ENCODE data around the gene ARHGEF28. TPM values are rescaled to one million over a fixed set of nuclear protein-coding genes. Genes with fewer than 3 reads are reported as not detected.
A peak's percentile ranks its signal among the peaks of the same experiment; 100 is the strongest.

Gene ARHGEF28
- under 1 TPM; 0.05 to 0.23 (median 0.14) TPM for total RNA-seq

DNA sequence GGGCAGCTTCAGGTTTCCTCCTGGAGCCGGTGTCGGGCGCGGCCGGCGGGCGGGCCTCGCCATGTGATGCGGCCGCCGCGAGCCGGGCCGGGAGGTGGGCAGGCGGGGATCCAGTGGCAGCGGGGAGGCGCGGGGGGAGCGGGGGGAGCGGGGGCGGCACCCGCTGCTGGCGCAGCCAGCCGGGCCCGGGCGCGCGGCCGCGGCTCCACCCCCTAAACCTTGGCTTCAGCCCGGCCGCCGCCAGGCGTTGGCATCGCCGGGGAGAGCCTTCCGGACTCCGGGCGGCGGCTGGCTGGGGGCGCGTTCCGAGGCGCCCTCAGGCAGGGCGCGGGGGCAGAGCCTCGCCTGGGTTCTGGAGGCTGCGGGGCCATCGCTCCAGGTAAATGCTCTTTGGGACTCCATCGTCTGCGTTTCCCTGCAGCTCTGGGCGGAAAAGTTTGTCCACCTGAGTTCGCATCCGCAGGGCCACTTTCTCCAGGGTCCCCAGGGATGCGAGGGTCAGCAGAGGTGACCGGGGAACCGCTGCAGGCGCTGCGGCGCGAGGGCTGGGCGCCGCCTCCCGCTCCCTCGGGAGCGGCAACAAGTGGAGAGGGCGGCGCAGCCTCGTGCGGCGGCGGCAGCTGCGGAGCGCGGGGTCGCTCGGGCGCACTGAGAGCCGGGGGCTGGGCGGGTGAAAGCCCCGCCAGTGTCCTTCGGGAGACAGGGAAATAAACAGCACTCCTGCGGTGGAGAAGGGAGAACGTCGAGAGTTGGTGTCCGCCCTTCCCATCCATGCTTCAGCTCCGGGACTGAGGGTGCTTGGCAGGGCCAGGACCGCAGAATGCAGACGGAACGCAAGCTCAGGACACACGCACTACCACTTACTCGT, at the start of gene ARHGEF28:
Gene ARHGEF28, plus strand, starts transcription at position 253 of the 868 bp plus-strand sequence. CDS start 58,656 bp downstream, outside the sequence.
- no peaks in the 10 kb centered on the region for H3K36me3 Mint-ChIP-seq (ENCODE audit: insufficient read depth)

DNA sequence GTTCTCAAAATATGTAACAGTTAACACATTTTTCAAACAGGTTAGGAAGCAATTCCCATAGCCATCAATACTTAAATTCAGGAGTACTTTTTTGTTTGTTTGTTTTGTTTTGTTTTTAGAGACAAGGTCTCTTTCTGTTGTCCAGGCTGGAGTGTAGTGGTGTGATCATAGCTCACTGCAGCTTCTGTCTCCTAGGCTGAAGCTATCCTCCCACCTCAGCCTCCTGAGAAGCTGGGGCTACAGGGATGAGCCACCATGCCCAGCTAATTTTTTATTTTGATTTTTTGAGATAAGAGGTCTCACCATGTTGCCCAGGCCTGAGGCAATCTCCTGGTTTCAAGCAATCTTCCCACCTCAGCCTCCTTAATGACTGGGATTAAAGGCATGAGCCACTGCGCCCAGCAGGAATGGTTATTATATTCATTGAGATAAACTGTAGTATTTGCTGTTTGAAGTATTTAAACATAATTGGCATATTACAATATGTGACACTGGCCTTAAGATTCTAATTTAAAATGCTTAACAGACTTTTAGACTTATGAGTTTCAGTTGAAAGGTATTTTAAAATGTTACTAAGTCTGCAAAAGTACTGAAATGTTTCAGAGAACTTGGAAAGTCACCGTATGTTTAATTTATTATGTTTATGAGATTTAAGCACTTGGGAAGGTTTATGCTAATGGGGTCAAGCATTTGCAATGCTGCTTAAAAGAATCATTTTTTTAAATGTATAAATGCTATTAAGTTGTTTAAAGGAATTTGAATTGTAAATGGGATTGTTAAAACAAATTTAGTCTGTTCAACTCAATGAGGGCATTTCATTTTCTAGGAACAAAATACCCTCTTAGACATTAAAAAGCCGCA, 43.5 kb upstream of the ARHGEF28 start:
- DNase-seq (no peak), ATAC-seq (no peak)
- Mint-ChIP-seq H3K9me3 (no peaks in the 10 kb centered on the region), H3K4me3 (no peak overlapping the region), H3K27me3 (ENCODE audit: low read depth) (no peaks in the 10 kb centered on the region), H3K4me1 (ENCODE audit: low read depth) (no peaks in the 10 kb centered on the region), H3K36me3 (ENCODE audit: insufficient read depth) (peaks cover 29% of the 10 kb centered on the region)

More for the DNA sequence above, at the start of gene ARHGEF28:
- DNase-seq (peak; percentile 4), ATAC-seq (peak; percentile 75 to 84)
- Mint-ChIP-seq H3K9me3 (no peaks in the 10 kb centered on the region), H3K27me3 (ENCODE audit: low read depth) (peaks cover 46% of the 10 kb centered on the region), H3K4me1 (ENCODE audit: low read depth) (peaks cover 3% of the 10 kb centered on the region), H3K4me3 (peak within 1 kb of the TSS; percentile 58)

GRCh38 chr5:73587923-73588322, 38.1 kb upstream of the ARHGEF28 start:
- no peaks in the 10 kb centered on the region for H3K9me3 Mint-ChIP-seq
- no peaks in the 10 kb centered on the region for H3K27me3 Mint-ChIP-seq (ENCODE audit: low read depth)
- no peaks in the 10 kb centered on the region for H3K36me3 Mint-ChIP-seq (ENCODE audit: insufficient read depth)
- H3K4me1 Mint-ChIP-seq (ENCODE audit: low read depth) = no peaks in the 10 kb centered on the region
- no peak for ATAC-seq
- H3K4me3 Mint-ChIP-seq = no peak overlapping the region
- DNase-seq = no peak

DNA sequence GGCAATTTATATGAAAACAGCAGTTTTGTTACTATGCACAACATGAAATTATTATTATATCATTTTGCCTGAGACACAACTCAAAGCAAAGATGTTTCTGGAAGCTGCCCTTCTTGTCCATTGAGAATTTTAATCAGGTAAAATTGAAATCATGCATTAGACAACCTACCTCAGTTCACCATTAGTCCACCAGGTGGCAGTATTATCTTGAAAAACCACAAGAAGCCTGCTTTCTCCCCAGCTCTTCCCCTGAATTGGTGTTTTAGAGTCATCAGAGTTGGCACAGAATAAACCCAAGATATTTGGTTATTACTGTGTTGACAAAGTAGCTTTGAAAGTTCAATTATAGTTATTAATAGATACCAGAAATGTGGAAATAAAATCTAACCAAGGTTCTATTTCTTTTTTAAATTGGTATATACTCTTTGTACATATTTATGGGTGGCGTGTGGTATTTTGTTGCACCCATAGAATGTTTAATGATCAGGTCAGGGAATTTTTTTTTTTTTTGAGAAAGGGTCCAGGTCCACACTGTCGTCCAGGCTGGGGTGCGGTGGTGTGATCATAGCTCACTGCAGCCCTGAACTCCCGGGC, 34.8 kb upstream of the ARHGEF28 start:
- peak; percentile 60 to 75 for ATAC-seq
- Mint-ChIP-seq H3K4me3 (no peak overlapping the region), H3K9me3 (no peaks in the 10 kb centered on the region), H3K4me1 (ENCODE audit: low read depth) (no peaks in the 10 kb centered on the region), H3K36me3 (ENCODE audit: insufficient read depth) (no peaks in the 10 kb centered on the region), H3K27me3 (ENCODE audit: low read depth) (no peaks in the 10 kb centered on the region)
- DNase-seq = peak; percentile 19

DNA sequence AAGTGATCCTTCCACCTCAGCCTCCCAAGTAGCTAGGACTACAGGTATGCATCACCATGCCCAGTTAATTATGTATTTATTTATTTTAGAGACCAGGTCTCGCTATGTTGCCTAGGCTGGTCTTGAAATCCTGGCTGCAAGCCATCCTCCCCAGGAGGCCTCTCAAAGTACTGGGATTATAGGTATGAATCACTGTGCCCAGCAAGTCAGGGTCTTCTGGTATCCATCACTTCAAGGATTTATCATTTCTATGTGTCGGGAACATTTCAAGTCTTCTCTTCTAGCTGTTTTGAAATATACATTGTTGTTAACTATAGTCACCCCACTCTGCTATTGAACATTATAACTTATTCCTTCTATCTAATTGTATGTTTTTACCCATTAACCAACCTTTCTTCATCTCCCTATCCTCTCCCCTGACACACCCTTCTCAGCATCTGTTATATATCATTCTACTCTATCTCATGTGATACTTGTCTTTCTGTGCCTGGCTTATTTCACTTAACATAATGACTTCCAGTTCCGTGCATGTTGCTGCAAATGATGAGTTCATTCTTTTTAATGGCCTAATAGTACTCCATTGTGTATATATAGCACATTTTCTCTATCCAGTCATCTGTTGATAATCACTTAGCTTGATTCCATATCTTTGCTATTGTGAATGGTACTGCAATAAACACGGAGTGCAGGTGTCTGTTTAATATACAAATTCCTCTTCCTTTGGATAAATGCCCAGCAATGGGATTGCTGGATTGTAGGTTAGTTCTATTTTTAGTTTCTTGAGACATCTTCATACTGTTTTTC, 34.1 kb upstream of the ARHGEF28 start:
- Mint-ChIP-seq H3K36me3 (ENCODE audit: insufficient read depth) (no peaks in the 10 kb centered on the region), H3K9me3 (no peaks in the 10 kb centered on the region), H3K27me3 (ENCODE audit: low read depth) (peaks cover 2% of the 10 kb centered on the region), H3K4me1 (ENCODE audit: low read depth) (no peaks in the 10 kb centered on the region), H3K4me3 (no peak overlapping the region)
- ATAC-seq (no peak), DNase-seq (no peak)

DNA sequence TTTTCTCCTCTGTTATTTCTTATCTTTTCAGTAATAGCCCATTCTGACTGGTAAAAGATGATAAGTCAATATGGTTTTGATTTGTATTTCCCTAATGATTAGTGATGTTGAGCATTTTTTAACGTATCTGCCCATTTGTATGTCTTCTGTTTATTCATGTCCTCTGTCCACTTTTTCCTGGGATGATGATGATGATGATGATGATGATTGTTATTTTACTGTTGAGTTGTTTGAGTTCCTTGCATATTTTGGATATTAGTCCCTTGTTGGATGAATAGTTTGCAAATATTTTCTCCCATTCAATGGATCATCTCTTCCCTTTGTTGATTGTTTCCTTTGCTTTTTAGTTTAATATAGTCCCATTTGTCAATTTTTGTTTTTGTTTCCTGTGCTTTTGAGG, 33.4 kb upstream of the ARHGEF28 start:
- Mint-ChIP-seq H3K4me1 (ENCODE audit: low read depth) (no peaks in the 10 kb centered on the region), H3K9me3 (no peaks in the 10 kb centered on the region), H3K4me3 (no peak overlapping the region), H3K27me3 (ENCODE audit: low read depth) (peaks cover 2% of the 10 kb centered on the region), H3K36me3 (ENCODE audit: insufficient read depth) (no peaks in the 10 kb centered on the region)
- no peak for ATAC-seq
- no peak for DNase-seq

DNA sequence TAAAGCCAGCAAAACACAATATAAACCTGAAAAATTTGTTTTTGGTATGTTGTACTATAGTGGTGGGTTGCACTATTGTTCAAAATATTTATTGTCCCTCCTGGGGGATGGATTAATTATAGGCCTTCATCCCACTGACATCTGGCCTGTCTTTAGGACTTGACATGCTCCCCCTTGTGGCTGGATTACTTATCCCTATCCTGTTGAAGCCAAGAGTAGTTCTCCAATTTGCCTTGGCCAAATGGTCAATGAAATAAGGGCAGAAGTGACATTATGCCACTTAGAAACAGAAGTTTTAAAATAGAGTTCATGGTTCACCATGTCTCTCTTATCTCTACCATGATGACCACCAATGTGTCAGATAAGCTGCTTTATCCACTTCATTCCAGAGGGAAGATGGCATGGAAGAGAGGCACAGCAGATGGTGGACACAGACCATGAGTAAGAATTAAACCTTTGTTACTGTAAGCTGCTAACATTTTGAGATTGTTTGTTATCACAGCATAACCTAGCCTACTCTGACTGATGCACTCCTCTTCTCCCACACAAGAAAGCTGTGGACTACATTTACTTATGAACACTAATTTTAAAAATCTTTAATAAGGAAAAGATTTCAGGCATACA, 29.2 kb upstream of the ARHGEF28 start:
- DNase-seq (no peak), ATAC-seq (no peak)
- Mint-ChIP-seq H3K4me1 (ENCODE audit: low read depth) (no peaks in the 10 kb centered on the region), H3K27me3 (ENCODE audit: low read depth) (peaks cover 8% of the 10 kb centered on the region), H3K4me3 (no peak overlapping the region), H3K9me3 (peaks cover 3% of the 10 kb centered on the region), H3K36me3 (ENCODE audit: insufficient read depth) (no peaks in the 10 kb centered on the region)

DNA sequence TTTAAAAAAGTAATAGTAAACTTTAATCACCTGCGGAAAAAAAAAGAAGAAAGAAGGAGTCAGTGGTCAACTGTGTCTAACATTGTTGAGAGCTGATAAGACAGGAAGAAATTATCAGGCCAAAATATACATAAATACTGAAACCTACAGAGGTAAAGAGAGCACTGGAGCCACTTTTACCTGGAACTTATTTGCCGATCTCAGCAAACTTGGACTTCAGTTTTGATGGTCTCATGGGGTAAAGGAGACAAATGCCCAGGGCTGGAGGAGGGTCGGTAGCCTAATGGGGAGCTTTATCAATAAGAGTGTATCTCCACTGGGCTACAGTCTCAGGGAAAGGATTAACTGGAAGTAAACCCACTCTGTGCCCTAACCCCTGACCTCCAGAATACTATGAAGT, 26.6 kb upstream of the ARHGEF28 start:
- DNase-seq = no peak
- H3K36me3 Mint-ChIP-seq (ENCODE audit: insufficient read depth) = no peaks in the 10 kb centered on the region
- H3K27me3 Mint-ChIP-seq (ENCODE audit: low read depth) = peaks cover 8% of the 10 kb centered on the region
- peaks cover 4% of the 10 kb centered on the region for H3K9me3 Mint-ChIP-seq
- no peak overlapping the region for H3K4me3 Mint-ChIP-seq
- no peaks in the 10 kb centered on the region for H3K4me1 Mint-ChIP-seq (ENCODE audit: low read depth)
- ATAC-seq = no peak

DNA sequence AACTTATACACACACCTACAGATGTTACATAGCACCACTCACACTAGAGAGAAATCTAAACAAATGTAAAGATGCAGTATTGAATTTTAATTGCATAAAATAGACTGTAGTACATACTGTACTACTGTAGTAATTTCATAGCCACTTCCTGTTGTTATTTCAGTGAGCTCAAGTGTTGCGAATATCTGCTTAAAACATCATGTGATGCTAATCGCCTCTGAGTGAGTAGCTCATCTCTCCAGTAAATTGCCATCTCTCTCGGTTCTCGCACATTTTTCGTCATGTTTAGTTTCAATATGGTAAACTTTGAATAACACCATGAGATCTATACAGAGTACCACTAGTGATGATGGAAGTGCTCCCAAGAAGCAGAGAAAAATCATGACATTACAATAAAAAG, 22.0 kb upstream of the ARHGEF28 start:
- H3K4me3 Mint-ChIP-seq = no peak overlapping the region
- no peak for ATAC-seq

DNA sequence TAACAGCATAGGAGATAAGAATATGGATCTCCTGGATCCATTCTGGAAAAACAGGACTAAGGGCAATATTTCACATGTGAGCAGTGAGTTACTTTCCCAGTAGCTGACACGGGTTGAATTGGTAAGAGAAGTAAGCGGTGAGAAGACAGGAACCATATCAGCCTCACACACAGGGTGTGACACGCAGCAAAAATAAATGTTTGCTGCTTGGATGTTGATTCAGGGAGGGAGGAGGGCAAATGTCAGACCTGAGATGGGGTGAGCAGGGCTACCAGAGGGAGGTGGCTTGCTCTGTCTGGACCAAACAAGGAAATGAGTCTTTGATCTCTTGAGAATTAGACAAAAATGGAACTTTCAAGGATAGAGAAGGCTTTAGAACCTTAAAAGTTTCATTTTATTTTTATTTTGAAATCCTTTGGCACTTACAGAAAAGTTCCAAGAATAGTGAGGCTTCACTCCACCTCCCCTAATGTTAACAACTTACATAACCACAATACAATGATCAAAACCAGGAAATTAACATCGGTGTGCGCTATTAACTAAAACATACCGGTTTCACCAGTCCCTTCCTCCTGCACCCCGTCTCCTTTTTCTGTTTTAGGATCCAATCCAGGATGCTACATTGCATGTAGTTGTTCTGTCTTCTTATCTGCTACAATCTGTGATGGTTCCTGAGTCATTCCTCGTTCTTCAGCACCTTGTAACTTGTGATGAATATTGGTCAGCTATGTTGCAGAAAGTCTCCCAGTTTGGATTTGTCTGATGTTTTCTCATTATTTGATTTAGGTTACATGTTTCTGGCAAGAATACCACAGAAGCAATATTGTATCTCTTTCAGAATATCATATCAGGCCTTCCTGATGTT, 20.5 kb upstream of the ARHGEF28 start:
- no peaks in the 10 kb centered on the region for H3K4me1 Mint-ChIP-seq (ENCODE audit: low read depth)
- H3K9me3 Mint-ChIP-seq = peaks cover 4% of the 10 kb centered on the region
- H3K4me3 Mint-ChIP-seq = no peak overlapping the region
- no peaks in the 10 kb centered on the region for H3K36me3 Mint-ChIP-seq (ENCODE audit: insufficient read depth)
- H3K27me3 Mint-ChIP-seq (ENCODE audit: low read depth) = peaks cover 10% of the 10 kb centered on the region
- DNase-seq = no peak
- no peak for ATAC-seq

More for the DNA sequence above, 22.0 kb upstream of the ARHGEF28 start:
- Mint-ChIP-seq H3K9me3 (peaks cover 4% of the 10 kb centered on the region), H3K4me1 (ENCODE audit: low read depth) (no peaks in the 10 kb centered on the region), H3K36me3 (ENCODE audit: insufficient read depth) (no peaks in the 10 kb centered on the region), H3K27me3 (ENCODE audit: low read depth) (peaks cover 7% of the 10 kb centered on the region)
- no peak for DNase-seq

DNA sequence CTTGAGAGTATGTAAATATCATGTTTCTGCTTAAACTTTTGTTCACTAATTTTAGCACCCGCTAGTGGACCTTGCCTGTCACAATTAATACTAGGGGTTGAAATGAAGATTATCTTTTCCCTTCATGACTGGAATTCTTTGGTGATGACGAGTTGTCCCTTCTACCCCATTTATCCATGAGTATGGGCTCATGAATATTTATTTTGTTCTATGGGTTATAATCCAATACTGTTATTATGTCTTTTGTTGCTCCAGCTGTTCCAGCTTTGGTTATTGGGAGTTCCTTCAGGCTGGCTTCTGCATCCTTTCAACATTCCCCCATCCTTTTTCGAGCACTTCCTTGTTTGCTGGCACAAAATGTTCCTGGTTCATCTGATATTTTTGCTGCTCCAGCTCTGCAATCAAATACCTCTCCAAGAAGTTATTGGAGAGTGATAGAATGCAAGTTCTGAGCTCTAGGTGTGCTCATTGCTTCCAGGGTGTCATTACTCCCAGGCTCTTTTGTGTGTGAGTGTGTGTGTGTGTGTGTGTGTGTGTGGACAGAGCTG, 19.7 kb upstream of the ARHGEF28 start:
- H3K4me1 Mint-ChIP-seq (ENCODE audit: low read depth) = no peaks in the 10 kb centered on the region
- DNase-seq (no peak), ATAC-seq (no peak)
- H3K4me3 Mint-ChIP-seq = no peak overlapping the region
- H3K27me3 Mint-ChIP-seq (ENCODE audit: low read depth) = peaks cover 14% of the 10 kb centered on the region
- no peaks in the 10 kb centered on the region for H3K36me3 Mint-ChIP-seq (ENCODE audit: insufficient read depth)
- H3K9me3 Mint-ChIP-seq = peaks cover 4% of the 10 kb centered on the region

DNA sequence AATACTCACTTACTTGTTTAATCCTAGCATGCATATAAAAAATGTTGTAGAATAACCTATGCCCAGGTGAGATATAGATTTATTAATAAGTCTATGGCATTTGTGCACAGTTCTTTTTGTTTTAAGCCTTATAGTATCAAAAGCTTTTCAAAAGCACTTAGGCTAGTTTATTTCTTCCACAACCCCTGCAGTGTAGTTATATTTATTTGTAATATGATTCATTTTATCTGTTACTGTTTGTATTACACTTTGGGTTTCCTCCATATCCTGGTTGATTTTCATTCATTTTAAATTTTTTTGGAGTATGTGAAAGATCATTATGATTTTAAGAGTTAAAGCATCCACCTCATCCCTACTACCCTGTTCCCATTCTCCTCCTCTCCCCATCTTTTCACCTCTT, 18.8 kb upstream of the ARHGEF28 start:
- H3K36me3 Mint-ChIP-seq (ENCODE audit: insufficient read depth) = no peaks in the 10 kb centered on the region
- H3K9me3 Mint-ChIP-seq = no peaks in the 10 kb centered on the region
- no peaks in the 10 kb centered on the region for H3K4me1 Mint-ChIP-seq (ENCODE audit: low read depth)
- ATAC-seq = no peak
- H3K4me3 Mint-ChIP-seq = no peak overlapping the region
- peaks cover 14% of the 10 kb centered on the region for H3K27me3 Mint-ChIP-seq (ENCODE audit: low read depth)
- no peak for DNase-seq

Data from activated T-cell treated with anti-CD3 and anti-CD28 coated beads, Interleukin-2, amount 50 U/mL, for 4 hours (primary cell).